Ovary (tissue), 3 donors: ENCODE data around the gene LYSET.

Experiments used
- EP300 ChIP-seq: sonication (generic); formaldehyde crosslinking; IDR thresholded peaks from one replicate; pipeline ENCODE4 v1.6.1; 2017; ENCODE audit warnings: antibody characterized with exemption
- POLR2A ChIP-seq: fragments of 450-650 bp; IDR thresholded peaks from one replicate; pipeline ENCODE4 v1.6.1; 2017; ENCODE audit warnings: antibody characterized with exemption, mild to moderate bottlenecking, moderate library complexity
- TF ChIP-seq, protein P1 (sequence below), 3 donors: fragments of 450-650 bp in 2 of 3; fragments of 200-600 bp in 1 of 3; IDR thresholded peaks; one replicate each; pipeline versions ENCODE4 v1.5.1 to v1.8.0; 2016 to 2022; ENCODE audit warnings: antibody characterized with exemption in 3 of 3, mild to moderate bottlenecking in 1 of 3
- donor health status: DM: no; HTN: no; CAD: no.

GRCh38 chr14:93155667-93156066 lies 29.4 kb upstream of the LYSET start:
- TF ChIP-seq, protein P1, sequence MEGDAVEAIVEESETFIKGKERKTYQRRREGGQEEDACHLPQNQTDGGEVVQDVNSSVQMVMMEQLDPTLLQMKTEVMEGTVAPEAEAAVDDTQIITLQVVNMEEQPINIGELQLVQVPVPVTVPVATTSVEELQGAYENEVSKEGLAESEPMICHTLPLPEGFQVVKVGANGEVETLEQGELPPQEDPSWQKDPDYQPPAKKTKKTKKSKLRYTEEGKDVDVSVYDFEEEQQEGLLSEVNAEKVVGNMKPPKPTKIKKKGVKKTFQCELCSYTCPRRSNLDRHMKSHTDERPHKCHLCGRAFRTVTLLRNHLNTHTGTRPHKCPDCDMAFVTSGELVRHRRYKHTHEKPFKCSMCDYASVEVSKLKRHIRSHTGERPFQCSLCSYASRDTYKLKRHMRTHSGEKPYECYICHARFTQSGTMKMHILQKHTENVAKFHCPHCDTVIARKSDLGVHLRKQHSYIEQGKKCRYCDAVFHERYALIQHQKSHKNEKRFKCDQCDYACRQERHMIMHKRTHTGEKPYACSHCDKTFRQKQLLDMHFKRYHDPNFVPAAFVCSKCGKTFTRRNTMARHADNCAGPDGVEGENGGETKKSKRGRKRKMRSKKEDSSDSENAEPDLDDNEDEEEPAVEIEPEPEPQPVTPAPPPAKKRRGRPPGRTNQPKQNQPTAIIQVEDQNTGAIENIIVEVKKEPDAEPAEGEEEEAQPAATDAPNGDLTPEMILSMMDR (IDR thresholded peaks at IDR 0.05) = no peak
- TF ChIP-seq EP300 = no peak
- no peak for TF ChIP-seq POLR2A
